Neutrophil (primary cell): Measurements from ENCODE around the gene CCSER1.
"Not testable (repeated sequence)": the region's sequence is repeated elsewhere in the genome, so short reads cannot be mapped to it uniquely, and the experiment has no call there.

Experiments
- H3K27ac ChIP-seq: fragments of 200-600 bp; sonication (generic); 2 replicates; pipeline ENCODE4 v1.5.1; 2016; ENCODE audit warnings: mild to moderate bottlenecking, moderate library complexity
- H3K27me3 ChIP-seq: fragments of 200-600 bp; sonication (generic); 2 replicates; pipeline ENCODE4 v1.6.0; 2016; ENCODE audit warnings: mild to moderate bottlenecking
- H3K36me3 ChIP-seq: fragments of 200-600 bp; sonication (generic); 2 replicates; pipeline ENCODE4 v1.5.1; 2017
- H3K4me1 ChIP-seq, 2 experiments: fragments of 200-600 bp in 1 of 2; sonication (generic) in 1 of 2; 1 replicate in 1 of 2; 2 replicates in 1 of 2; pipeline versions ENCODE4 v1.5.1 to v1.6.1; 2013 to 2016; ENCODE audit warnings: low read depth in 1 of 2, low read length in 1 of 2, mild to moderate bottlenecking in 1 of 2, moderate library complexity in 1 of 2; ENCODE audit not compliant: control insufficient read depth in 1 of 2, insufficient read depth in 1 of 2
- H3K4me3 ChIP-seq, 2 experiments: fragments of 200-600 bp in 1 of 2; sonication (generic) in 1 of 2; 1 replicate in 1 of 2; 2 replicates in 1 of 2; pipeline ENCODE4 v1.5.1; 2013 to 2016; ENCODE audit warnings: low read depth in 1 of 2, low read length in 1 of 2, mild to moderate bottlenecking in 1 of 2, moderate library complexity in 1 of 2
- H3K9me3 ChIP-seq: fragments of 200-600 bp; sonication (generic); 2 replicates; pipeline ENCODE4 v1.5.1; 2016
- CTCF ChIP-seq: fragments of 200-600 bp; sonication (generic); IDR thresholded peaks from 2 replicates; pipeline ENCODE4 v1.5.1; 2016; ENCODE audit warnings: antibody characterized with exemption

CCSER1 gene

GRCh38 chr4:91207535-91207934 lies 1080.3 kb downstream of the CCSER1 start:
- no peak for TF ChIP-seq CTCF
- no peak overlapping the region for H3K4me3 ChIP-seq
- no peak overlapping the region for H3K27ac ChIP-seq
- H3K36me3 ChIP-seq: no peaks in the 10 kb centered on the region
- H3K4me1 ChIP-seq: no peaks in the 10 kb centered on the region
- no peaks in the 10 kb centered on the region for H3K27me3 ChIP-seq
- H3K9me3 ChIP-seq: no peaks in the 10 kb centered on the region

GRCh38 chr4:91212211-91212610 lies 1085.0 kb downstream of the CCSER1 start:
- no peak overlapping the region for H3K4me3 ChIP-seq
- H3K27me3 ChIP-seq: no peaks in the 10 kb centered on the region

GRCh38 chr4:91217831-91218403 lies 1090.7 kb downstream of the CCSER1 start:
- H3K27ac ChIP-seq, H3K4me1 ChIP-seq, H3K36me3 ChIP-seq, H3K4me3 ChIP-seq, H3K27me3 ChIP-seq, H3K9me3 ChIP-seq: not testable (repeated sequence)

More at GRCh38 chr4:91212211-91212610, 1085.0 kb downstream of the CCSER1 start:
- no peak for TF ChIP-seq CTCF
- H3K9me3 ChIP-seq: no peaks in the 10 kb centered on the region
- H3K36me3 ChIP-seq: no peaks in the 10 kb centered on the region
- no peak overlapping the region for H3K27ac ChIP-seq
- H3K4me1 ChIP-seq: no peaks in the 10 kb centered on the region

DNA sequence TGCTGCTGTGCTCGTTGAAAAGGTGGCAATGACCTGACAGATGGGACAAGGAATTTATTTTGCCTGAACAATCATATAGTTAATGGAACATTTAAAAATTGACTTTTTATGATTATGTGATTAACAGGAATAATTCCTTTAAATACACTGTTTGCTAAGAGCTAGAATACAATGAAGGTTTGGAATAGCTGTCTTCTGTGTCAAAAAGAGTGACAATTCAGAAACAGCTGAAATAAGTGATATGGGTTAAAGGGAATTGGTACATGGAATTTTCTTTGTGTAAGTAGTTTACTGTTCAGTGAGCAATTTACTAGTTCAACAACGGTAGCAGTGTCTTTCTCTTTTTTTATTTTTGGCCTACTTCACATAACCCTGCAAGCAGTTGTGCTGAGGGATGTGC lies 1093.1 kb downstream of the CCSER1 start:
- TF ChIP-seq CTCF: no peak
- H3K4me3 ChIP-seq: no peak overlapping the region
- no peaks in the 10 kb centered on the region for H3K27me3 ChIP-seq
- no peak overlapping the region for H3K27ac ChIP-seq
- no peaks in the 10 kb centered on the region for H3K9me3 ChIP-seq
- no peaks in the 10 kb centered on the region for H3K36me3 ChIP-seq
- no peaks in the 10 kb centered on the region for H3K4me1 ChIP-seq

DNA sequence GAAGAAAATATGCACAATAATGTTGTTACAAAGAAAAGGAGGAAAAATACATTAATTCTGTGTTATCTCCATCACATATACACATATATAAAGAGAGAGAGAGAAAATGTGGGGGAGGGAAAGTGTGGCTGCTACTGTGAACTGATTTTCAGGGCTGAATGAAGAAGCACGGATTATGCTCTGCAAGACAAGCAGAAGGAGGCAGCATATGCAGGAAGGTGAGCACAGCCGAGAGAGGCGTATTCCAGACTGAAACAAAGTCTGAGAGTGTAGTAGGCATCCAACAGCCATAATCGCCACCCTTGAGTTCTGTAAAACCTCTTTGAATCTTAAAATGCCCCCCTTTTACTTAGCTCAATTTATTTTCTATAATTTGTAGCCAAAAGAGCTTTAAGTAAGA lies 1094.8 kb downstream of the CCSER1 start:
- no peaks in the 10 kb centered on the region for H3K36me3 ChIP-seq
- no peaks in the 10 kb centered on the region for H3K9me3 ChIP-seq
- no peak overlapping the region for H3K4me3 ChIP-seq
- H3K27me3 ChIP-seq: no peaks in the 10 kb centered on the region
- H3K27ac ChIP-seq: no peak overlapping the region
- no peak for TF ChIP-seq CTCF
- H3K4me1 ChIP-seq: no peaks in the 10 kb centered on the region

DNA sequence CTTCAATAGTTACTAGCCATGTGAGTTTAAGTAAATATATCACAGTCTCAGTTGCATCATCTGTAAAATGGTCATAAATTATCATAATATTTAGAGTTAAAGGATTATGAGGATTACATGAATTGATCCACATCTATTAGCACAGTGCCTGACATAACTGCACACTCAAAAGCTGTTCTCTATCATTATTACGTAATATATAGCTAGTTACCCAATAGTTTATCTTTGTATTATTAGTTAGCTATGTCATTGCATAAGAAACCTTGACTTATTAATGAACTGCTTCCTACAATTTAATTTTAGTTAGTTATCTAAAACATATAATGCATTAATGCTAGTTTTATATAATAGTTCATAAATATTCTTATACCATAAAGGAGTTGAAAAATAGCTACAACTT lies 1099.7 kb downstream of the CCSER1 start:
- no peak for TF ChIP-seq CTCF
- no peaks in the 10 kb centered on the region for H3K9me3 ChIP-seq
- H3K36me3 ChIP-seq: no peaks in the 10 kb centered on the region

More for the DNA sequence above, 1099.7 kb downstream of the CCSER1 start:
- H3K27me3 ChIP-seq: no peaks in the 10 kb centered on the region
- no peak overlapping the region for H3K27ac ChIP-seq
- no peak overlapping the region for H3K4me3 ChIP-seq
- no peaks in the 10 kb centered on the region for H3K4me1 ChIP-seq
